Measurements from ENCODE around the gene HAPSTR1.

- no peak for TF ChIP-seq CTCF (IDR thresholded peaks at IDR 0.05; ENCODE audit: poor library complexity)
- no peak for TF ChIP-seq EZH2phosphoT487 (IDR thresholded peaks at IDR 0.05; ENCODE audit: low read depth, severe bottlenecking, unreplicated experiment)
- no peak for TF ChIP-seq EZH2 (IDR thresholded peaks at IDR 0.05; ENCODE audit: borderline replicate concordance)
These were observed 2.8 kb downstream of the HAPSTR1 start for GRCh38 chr16:9094011-9094846.
